Parathyroid adenoma (tissue), 2 donors: Measurements from ENCODE around the gene ACP2.
"Not testable (repeated sequence)": the region's sequence is repeated elsewhere in the genome, so short reads cannot be mapped to it uniquely, and the experiment has no call there.

ENCODE experiments used
- H2AFZ ChIP-seq: fragments of 300-600 bp; sonication (generic); one replicate; pipeline ENCODE4 v1.7.0; 2017; ENCODE audit warnings: antibody characterized with exemption, mild to moderate bottlenecking
- H3K27ac ChIP-seq: fragments of 300-600 bp; sonication (generic); one replicate; pipeline ENCODE4 v1.7.0; 2017
- H3K27me3 ChIP-seq: fragments of 300-600 bp; sonication (generic); one replicate; pipeline ENCODE4 v1.7.0; 2017; ENCODE audit warnings: low read length; ENCODE audit not compliant: control insufficient read depth, insufficient read depth
- H3K36me3 ChIP-seq: fragments of 300-600 bp; sonication (generic); one replicate; pipeline ENCODE4 v1.7.0; 2017; ENCODE audit warnings: low read length; ENCODE audit not compliant: control insufficient read depth, insufficient read depth
- H3K4me1 ChIP-seq: fragments of 300-600 bp; sonication (generic); one replicate; pipeline ENCODE4 v1.7.0; 2017; ENCODE audit warnings: control low read depth
- H3K4me2 ChIP-seq: fragments of 300-600 bp; sonication (generic); one replicate; pipeline ENCODE4 v1.7.0; 2017; ENCODE audit warnings: low read length
- H3K4me3 ChIP-seq: fragments of 300-600 bp; sonication (generic); one replicate; pipeline ENCODE4 v1.7.0; 2017; ENCODE audit warnings: low read depth, low read length
- H3K79me2 ChIP-seq: fragments of 300-600 bp; sonication (generic); one replicate; pipeline ENCODE4 v1.7.0; 2017; ENCODE audit warnings: control low read depth
- H3K9ac ChIP-seq: fragments of 300-600 bp; sonication (generic); one replicate; pipeline ENCODE4 v1.7.0; 2017; ENCODE audit warnings: mild to moderate bottlenecking
- H3K9me3 ChIP-seq: fragments of 300-600 bp; sonication (generic); one replicate; pipeline ENCODE4 v1.7.0; 2017; ENCODE audit warnings: low read length; ENCODE audit not compliant: control insufficient read depth
- CTCF ChIP-seq: fragments of 300-600 bp; sonication (generic); IDR thresholded peaks from one replicate; pipeline ENCODE4 v1.7.0; 2017; ENCODE audit warnings: antibody characterized with exemption, mild to moderate bottlenecking
- donor health status: primary hyperparathyroidism.

Gene ACP2

GRCh38 chr11:47192111-47192510, 56.5 kb downstream of the ACP2 start:
- Histone ChIP-seq H3K79me2 (no peaks in the 10 kb centered on the region), H3K4me1 (peaks cover 5% of the 10 kb centered on the region), H3K36me3 (no peaks in the 10 kb centered on the region), H2AFZ (no peak overlapping the region), H3K27ac (no peak overlapping the region), H3K9ac (no peak overlapping the region), H3K9me3 (no peaks in the 10 kb centered on the region), H3K4me2 (no peak overlapping the region), H3K4me3 (no peak overlapping the region), H3K27me3 (no peaks in the 10 kb centered on the region)
- no peak for TF ChIP-seq CTCF

GRCh38 chr11:47191137-47191536, 57.5 kb downstream of the ACP2 start:
- H3K4me1 ChIP-seq, H3K27ac ChIP-seq, H3K9ac ChIP-seq, H3K4me2 ChIP-seq, H3K36me3 ChIP-seq, H3K9me3 ChIP-seq, H3K4me3 ChIP-seq, H3K27me3 ChIP-seq, H3K79me2 ChIP-seq, H2AFZ ChIP-seq: not testable (repeated sequence)
